H9 (cell line): ENCODE data around the gene TBL2. TPM values are rescaled to one million over a fixed set of nuclear protein-coding genes. Genes with fewer than 3 reads are reported as not detected.
"Not testable (repeated sequence)": the region's sequence is repeated elsewhere in the genome, so short reads cannot be mapped to it uniquely, and the experiment has no call there.

Source experiments
- DNase-seq: peaks from one replicate; pipeline ENCODE4 v3.0.0-alpha.2; 2017
- H2AFZ ChIP-seq: one replicate; pipeline ENCODE4 v1.6.1; 2013; ENCODE audit warnings: mild to moderate bottlenecking, low read length, control low read depth, moderate library complexity
- H2AK5ac ChIP-seq: 2 replicates; pipeline ENCODE4 v1.6.1; 2013; ENCODE audit warnings: low read length, control low read depth, mixed read lengths; ENCODE audit not compliant: insufficient read length
- H2BK120ac ChIP-seq: one replicate; pipeline ENCODE4 v1.6.1; 2013; ENCODE audit warnings: low read depth, mild to moderate bottlenecking, low read length, control low read depth, inconsistent platforms; ENCODE audit not compliant: poor library complexity, severe bottlenecking
- H2BK12ac ChIP-seq: 2 replicates; pipeline ENCODE4 v1.6.1; 2013; ENCODE audit warnings: low read length, control low read depth, mixed read lengths, low read depth; ENCODE audit not compliant: insufficient read length
- H2BK15ac ChIP-seq: 2 replicates; pipeline ENCODE4 v1.6.1; 2013; ENCODE audit warnings: low read depth, low read length, control low read depth
- H2BK20ac ChIP-seq: one replicate; pipeline ENCODE4 v1.6.1; 2013; ENCODE audit warnings: low read depth, mild to moderate bottlenecking, low read length, control low read depth, inconsistent platforms; ENCODE audit not compliant: poor library complexity, severe bottlenecking
- H2BK5ac ChIP-seq: 2 replicates; pipeline ENCODE4 v1.6.1; 2013; ENCODE audit warnings: low read length, control low read depth, mixed read lengths; ENCODE audit not compliant: insufficient read length
- H3K14ac ChIP-seq: 2 replicates; pipeline ENCODE4 v1.6.1; 2013; ENCODE audit warnings: low read length, control low read depth; ENCODE audit not compliant: insufficient read depth
- H3K18ac ChIP-seq: 2 replicates; pipeline ENCODE4 v1.6.1; 2013; ENCODE audit warnings: low read depth, mild to moderate bottlenecking, mixed read lengths, low read length, control low read depth; ENCODE audit not compliant: insufficient read length
- H3K23ac ChIP-seq: 2 replicates; pipeline ENCODE4 v1.6.1; 2013; ENCODE audit warnings: low read length, control low read depth, mixed read lengths, low read depth; ENCODE audit not compliant: insufficient read length
- H3K23me2 ChIP-seq: 2 replicates; pipeline ENCODE4 v1.6.1; 2013; ENCODE audit warnings: low read depth, mild to moderate bottlenecking, mixed read lengths, low read length, control low read depth; ENCODE audit not compliant: insufficient read length, poor library complexity, severe bottlenecking
- H3K27ac ChIP-seq: 2 replicates; pipeline ENCODE4 v1.5.1; 2013; ENCODE audit warnings: low read length, control low read depth, mixed read lengths, low read depth; ENCODE audit not compliant: insufficient read length
- H3K27me3 ChIP-seq: 2 replicates; pipeline ENCODE4 v1.6.1; 2013; ENCODE audit warnings: low read length, control low read depth, inconsistent platforms; ENCODE audit not compliant: insufficient read depth
- H3K4ac ChIP-seq: 2 replicates; pipeline ENCODE4 v1.6.1; 2013; ENCODE audit warnings: low read depth, mild to moderate bottlenecking, control low read depth, inconsistent platforms, low read length, moderate library complexity
- H3K4me1 ChIP-seq: 2 replicates; pipeline ENCODE4 v1.6.1; 2013; ENCODE audit warnings: low read length, control low read depth, inconsistent platforms; ENCODE audit not compliant: insufficient read depth
- H3K4me2 ChIP-seq: 2 replicates; pipeline ENCODE4 v1.6.1; 2013; ENCODE audit warnings: low read length, control low read depth, mixed read lengths; ENCODE audit not compliant: insufficient read length, insufficient read depth
- H3K56ac ChIP-seq: 2 replicates; pipeline ENCODE4 v1.6.1; 2013; ENCODE audit warnings: low read depth, mild to moderate bottlenecking, mixed read lengths, low read length, control low read depth; ENCODE audit not compliant: insufficient read length
- H3K79me1 ChIP-seq: 2 replicates; pipeline ENCODE4 v1.6.1; 2013; ENCODE audit warnings: low read depth, mild to moderate bottlenecking, moderate library complexity, low read length, control low read depth, inconsistent platforms; ENCODE audit not compliant: insufficient read depth, poor library complexity, severe bottlenecking
- H3K79me2 ChIP-seq: 2 replicates; pipeline ENCODE4 v1.6.1; 2013; ENCODE audit warnings: low read length, control low read depth, inconsistent platforms; ENCODE audit not compliant: insufficient read depth
- H3K9ac ChIP-seq: 2 replicates; pipeline ENCODE4 v1.6.1; 2013; ENCODE audit warnings: low read length, control low read depth, mixed read lengths; ENCODE audit not compliant: insufficient read length; ENCODE audit errors: extremely low read depth
- H3K9me3 ChIP-seq: one replicate; pipeline ENCODE4 v1.6.1; 2013; ENCODE audit warnings: low read depth, low read length, inconsistent platforms; ENCODE audit not compliant: control insufficient read depth
- H3T11ph ChIP-seq: one replicate; pipeline ENCODE4 v1.6.1; 2013; ENCODE audit warnings: mild to moderate bottlenecking, low read length, control low read depth, inconsistent platforms
- H4K20me1 ChIP-seq: one replicate; pipeline ENCODE4 v1.6.1; 2013; ENCODE audit not compliant: control insufficient read depth, insufficient read length, insufficient read depth
- H4K5ac ChIP-seq: 2 replicates; pipeline ENCODE4 v1.6.1; 2013; ENCODE audit warnings: low read depth, mild to moderate bottlenecking, mixed read lengths, low read length, control low read depth; ENCODE audit not compliant: insufficient read length
- H4K8ac ChIP-seq: replicated peaks from 2 replicates; pipeline ENCODE4 v1.6.1; 2013; ENCODE audit warnings: low read length, control low read depth, mixed read lengths, low read depth; ENCODE audit not compliant: insufficient read length
- H4K91ac ChIP-seq: 2 replicates; pipeline ENCODE4 v1.6.1; 2013; ENCODE audit warnings: low read depth, mild to moderate bottlenecking, moderate library complexity, mixed read lengths, low read length, control low read depth; ENCODE audit not compliant: insufficient read length
- H3K27ac Mint-ChIP-seq, 3 experiments: 2 replicates in 2 of 3; 3 replicates in 1 of 3; pipeline ENCODE4 v1.8.0; 2020 to 2021; ENCODE audit warnings: mixed read lengths in 3 of 3, mild to moderate bottlenecking in 1 of 3, moderate library complexity in 1 of 3
- H3K27me3 Mint-ChIP-seq: 2 replicates; pipeline ENCODE4 v1.8.0; 2021; ENCODE audit warnings: low read depth, mild to moderate bottlenecking, moderate library complexity, mixed read lengths
- H3K36me3 Mint-ChIP-seq, 3 experiments: 2 replicates in 2 of 3; 3 replicates in 1 of 3; pipeline ENCODE4 v1.8.0; 2020 to 2021; ENCODE audit warnings: low read depth in 3 of 3, mixed read lengths in 3 of 3; ENCODE audit not compliant: insufficient read depth in 1 of 3
- H3K4me1 Mint-ChIP-seq, 2 experiments: 2 replicates each; pipeline ENCODE4 v1.8.0; 2020; ENCODE audit warnings: mixed read lengths in 2 of 2
- H3K4me3 Mint-ChIP-seq, 2 experiments: 2 replicates in 1 of 2; 3 replicates in 1 of 2; pipeline ENCODE4 v1.8.0; 2020 to 2021; ENCODE audit warnings: mild to moderate bottlenecking in 2 of 2, mixed read lengths in 2 of 2, moderate library complexity in 1 of 2
- H3K9me3 Mint-ChIP-seq, 2 experiments: 2 replicates in 1 of 2; 3 replicates in 1 of 2; pipeline ENCODE4 v1.8.0; 2020; ENCODE audit warnings: mild to moderate bottlenecking in 2 of 2, mixed read lengths in 2 of 2, moderate library complexity in 1 of 2
- CTCF ChIP-seq: fragments of 200-600 bp; sonication (generic); conservative IDR thresholded peaks from 3 replicates; pipeline ENCODE4 v1.8.0; 2021; ENCODE audit warnings: antibody characterized with exemption, mild to moderate bottlenecking
- whole genome bisulfite sequencing: extraction: QIAGEN DNeasy Blood & Tissue Kit; methylation state at CpG from one replicate; pipeline ENCODE4 v1.1.7; 2013; ENCODE audit warnings: missing lambda C conversion rate, low lambda C conversion rate, mixed read lengths; ENCODE audit not compliant: insufficient read length; ENCODE audit errors: extremely low coverage; 5-methylcytosine and 5-hydroxymethylcytosine counted together
- total RNA-seq: library from RNA; stranded (reverse); gene quantifications from 2 replicates; pipeline ENCODE4 v1.2.1, GENCODE V29; 2021

TBL2 gene
- total RNA-seq, 1 experiment from 2014 or later = 26.7 TPM

GRCh38 chr7:73567140-73567539 lies 11.2 kb downstream of the TBL2 start:
- Histone ChIP-seq H3K27me3 (no peaks in the 10 kb centered on the region), H2AFZ (no peak overlapping the region), H3K27ac (no peak overlapping the region), H3T11ph (no peak overlapping the region), H3K18ac (no peak overlapping the region), H3K23ac (no peak overlapping the region), H3K9ac (no peak overlapping the region), H4K5ac (no peak overlapping the region), H2BK15ac (no peak overlapping the region), H3K4me2 (no peak overlapping the region), H4K8ac (no peak overlapping the region), H2BK12ac (no peak overlapping the region), H2AK5ac (no peak overlapping the region), H3K79me1 (no peaks in the 10 kb centered on the region), H3K79me2 (no peaks in the 10 kb centered on the region), H3K9me3 (no peaks in the 10 kb centered on the region), H3K23me2 (no peaks in the 10 kb centered on the region), H3K4me1 (no peaks in the 10 kb centered on the region), H4K20me1 (no peaks in the 10 kb centered on the region), H3K4ac (no peak overlapping the region), H2BK20ac (no peak overlapping the region), H2BK120ac (no peak overlapping the region), H2BK5ac (no peak overlapping the region), H4K91ac (no peak overlapping the region), H3K56ac (no peak overlapping the region), H3K14ac (no peak overlapping the region)
- H3K36me3 Mint-ChIP-seq = peaks cover 9 to 30% (median 29%) of the 10 kb centered on the region in 3 experiments; a peak in 6 of 7 replicates
- 100% methylated on average over 1 of the region's 4 CpGs for WGBS
- H3K4me1 Mint-ChIP-seq = peaks cover 6 to 8% of the 10 kb centered on the region in 2 experiments
- H3K4me3 Mint-ChIP-seq = no peak overlapping the region
- peaks cover 20% of the 10 kb centered on the region for H3K27me3 Mint-ChIP-seq
- no peak for DNase-seq
- H3K9me3 Mint-ChIP-seq = no peaks in the 10 kb centered on the region
- TF ChIP-seq CTCF = no peak
- no peak overlapping the region for H3K27ac Mint-ChIP-seq

- H3K9ac ChIP-seq, H3K79me1 ChIP-seq, H2BK120ac ChIP-seq, H2BK15ac ChIP-seq, H3K9me3 Mint-ChIP-seq, H3K27me3 ChIP-seq, H2AFZ ChIP-seq, H3K9me3 ChIP-seq, H2BK12ac ChIP-seq, H3K27ac ChIP-seq, H4K8ac ChIP-seq, H4K5ac ChIP-seq, H3T11ph ChIP-seq, H3K23me2 ChIP-seq, H3K4me1 Mint-ChIP-seq, H3K56ac ChIP-seq, H3K4me1 ChIP-seq, H3K4ac ChIP-seq, H3K14ac ChIP-seq, H4K91ac ChIP-seq, H4K20me1 ChIP-seq, H3K23ac ChIP-seq, H2BK20ac ChIP-seq, H3K27ac Mint-ChIP-seq, H2AK5ac ChIP-seq, H3K4me3 Mint-ChIP-seq, H2BK5ac ChIP-seq, H3K4me2 ChIP-seq, H3K18ac ChIP-seq, H3K79me2 ChIP-seq, DNase-seq: not testable (repeated sequence)
- Mint-ChIP-seq H3K27me3 (peaks cover 25% of the 10 kb centered on the region), H3K36me3 (peaks cover 8 to 24% (median 24%) of the 10 kb centered on the region in 3 experiments; a peak in 6 of 7 replicates)
Observed at GRCh38 chr7:73566431-73566830, 11.9 kb downstream of the TBL2 start.
